Keratinocyte (primary cell): ENCODE data around the gene ZDHHC3. TPM values are rescaled to one million over a fixed set of nuclear protein-coding genes. Genes with fewer than 3 reads are reported as not detected.

Experiments used
- DNase-seq: peaks from one replicate; pipeline ENCODE4 v3.0.0-alpha.2; 2011; ENCODE audit warnings: low read depth, missing footprints, low spot score
- FAIRE-seq: peaks from 2 replicates; lab custom pipeline; 2011; peaks lifted over from hg19 to GRCh38; lab: Jason Lieb, UNC
- H2AFZ ChIP-seq: 2 replicates; pipeline ENCODE4 v1.6.0; 2012; ENCODE audit warnings: low read length, control low read depth, inconsistent platforms; ENCODE audit not compliant: control insufficient read depth
- H3K27ac ChIP-seq: 2 replicates; pipeline ENCODE4 v1.5.1; 2011; ENCODE audit warnings: low read length; ENCODE audit not compliant: control insufficient read depth, insufficient read depth
- H3K27me3 ChIP-seq: 3 replicates; pipeline ENCODE4 v1.6.0; 2011; ENCODE audit warnings: low read length; ENCODE audit not compliant: control insufficient read depth, insufficient read depth; ENCODE audit errors: extremely low read depth
- H3K36me3 ChIP-seq, 2 experiments: 2 replicates in 1 of 2; 3 replicates in 1 of 2; pipeline ENCODE4 v1.5.1; 2011; ENCODE audit warnings: low read length in 2 of 2, mild to moderate bottlenecking in 1 of 2; ENCODE audit not compliant: control insufficient read depth in 2 of 2, insufficient read depth in 2 of 2; ENCODE audit errors: extremely low read depth in 1 of 2
- H3K4me1 ChIP-seq: 3 replicates; pipeline ENCODE4 v1.5.1; 2011; ENCODE audit warnings: low read length; ENCODE audit not compliant: control insufficient read depth, insufficient read depth; ENCODE audit errors: extremely low read depth
- H3K4me2 ChIP-seq: 3 replicates; pipeline ENCODE4 v1.6.0; 2011; ENCODE audit warnings: low read depth, low read length; ENCODE audit not compliant: control insufficient read depth, insufficient read depth; ENCODE audit errors: extremely low read depth
- H3K4me3 ChIP-seq, 3 experiments: fragments of 200-600 bp in 1 of 3; sonication (generic) in 1 of 3; 2 replicates in 2 of 3; 3 replicates in 1 of 3; pipeline ENCODE4 v1.5.1; 2011 to 2016; ENCODE audit warnings: low read length in 3 of 3, mild to moderate bottlenecking in 3 of 3, control low read depth in 2 of 3, inconsistent platforms in 1 of 3, low read depth in 1 of 3, mixed read lengths in 1 of 3, mixed run types in 1 of 3, moderate library complexity in 1 of 3; ENCODE audit not compliant: control insufficient read depth in 2 of 3, insufficient read depth in 2 of 3; ENCODE audit errors: extremely low read depth in 1 of 3
- H3K79me2 ChIP-seq: 2 replicates; pipeline ENCODE4 v1.6.0; 2012; ENCODE audit warnings: low read length; ENCODE audit not compliant: control insufficient read depth, insufficient read depth
- H3K9ac ChIP-seq: 3 replicates; pipeline ENCODE4 v1.6.0; 2011; ENCODE audit warnings: low read length; ENCODE audit not compliant: control insufficient read depth, insufficient read depth; ENCODE audit errors: extremely low read depth
- H3K9me1 ChIP-seq: 3 replicates; pipeline ENCODE4 v1.6.0; 2011; ENCODE audit warnings: low read length; ENCODE audit not compliant: control insufficient read depth, insufficient read depth; ENCODE audit errors: extremely low read depth
- H3K9me3 ChIP-seq: 2 replicates; pipeline ENCODE4 v1.5.1; 2012; ENCODE audit warnings: low read depth, low read length; ENCODE audit not compliant: control insufficient read depth
- H4K20me1 ChIP-seq: 3 replicates; pipeline ENCODE4 v1.6.0; 2011; ENCODE audit warnings: low read length; ENCODE audit not compliant: control insufficient read depth, insufficient read depth; ENCODE audit errors: extremely low read depth
- CTCF ChIP-seq, 3 experiments: IDR thresholded peaks in 1 of 3; conservative IDR thresholded peaks in 1 of 3; optimal IDR thresholded peaks in 1 of 3; 2 replicates in 2 of 3; 3 replicates in 1 of 3; pipeline versions ENCODE3 to v1.5.1; 2011; ENCODE audit warnings: low read length in 3 of 3, mild to moderate bottlenecking in 3 of 3, moderate library complexity in 2 of 3, control low read depth in 1 of 3, inconsistent platforms in 1 of 3; ENCODE audit not compliant: insufficient read depth in 2 of 3; ENCODE audit errors: extremely low read depth in 1 of 3
- EZH2 ChIP-seq: IDR thresholded peaks from one replicate; pipeline ENCODE4 v1.6.1; 2012; ENCODE audit warnings: inconsistent platforms, mild to moderate bottlenecking, low read length, moderate library complexity
- dilution Hi-C: fragments of 300-500 bp; cut with MboI; formaldehyde crosslinking; loops from one replicate; pipeline ENCODE4 v1.7.0; 2020; ENCODE audit warnings: low sequenced_read_pairs; ENCODE audit not compliant: extremely low pct_ligation_motif_present
- polyA plus RNA-seq, 5 experiments: library from polyadenylated mRNA; depleted of rRNA in 3 of 5; stranded (reverse) in 3 of 5; stranded (forward) in 1 of 5; unstranded in 1 of 5; fragments of >200 nt; gene quantifications; 1 replicate in 1 of 5; 2 replicates in 3 of 5; 3 replicates in 1 of 5; pipeline versions ENCODE4 v1.2.1 to v1.2.3, GENCODE V29; 2011 to 2012; ENCODE audit warnings: missing spikeins in 2 of 5, low read depth in 1 of 5, low replicate concordance in 1 of 5

ZDHHC3 gene
- polyA plus RNA-seq, 1 donor (not counting 4 experiments of a cell fraction or from before 2014, with no cell fraction given) = 151 TPM

DNA sequence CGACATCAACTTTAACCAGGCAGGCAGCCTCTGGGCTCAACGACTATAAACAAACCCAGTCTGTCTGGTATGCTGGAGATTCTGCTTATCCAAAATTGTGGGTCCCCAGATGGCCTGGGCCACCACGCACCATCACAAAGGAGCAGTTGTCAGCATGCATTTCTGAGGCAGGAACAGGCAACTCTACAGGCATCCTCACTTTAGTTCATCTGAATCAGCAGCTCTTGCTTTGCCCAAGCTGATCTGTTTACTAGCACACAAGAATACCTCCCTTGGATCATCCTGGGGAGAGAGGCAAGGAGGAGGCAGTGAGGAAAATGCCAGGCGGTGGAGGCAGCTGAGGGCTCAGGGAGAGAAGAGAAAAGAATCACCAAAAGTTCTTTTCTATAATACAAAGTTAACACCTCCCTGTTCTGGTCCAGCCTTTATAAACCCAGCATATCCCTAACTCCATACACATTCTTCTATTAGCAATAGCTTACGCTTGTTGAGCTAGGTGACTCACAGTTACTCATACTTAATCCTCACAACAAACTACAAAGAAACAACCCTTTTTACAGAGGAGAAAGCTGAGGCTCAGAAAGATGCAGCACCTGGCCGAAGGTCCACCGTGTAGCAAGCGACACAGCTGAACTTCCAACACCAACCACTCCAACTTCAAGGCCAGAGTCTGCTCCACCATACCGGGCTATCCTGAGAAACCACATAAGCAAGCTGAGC lies 33.6 kb downstream of the ZDHHC3 start:
- FAIRE-seq (peak; percentile 86), DNase-seq (no peak)
- peak overlapping the region; percentile 13 for H3K4me2 ChIP-seq

GRCh38 chr3:44939581-44940036 lies 36.4 kb downstream of the ZDHHC3 start:
- peaks cover 33% of the 10 kb centered on the region for H3K79me2 ChIP-seq
- peaks cover 32 to 49% of the 10 kb centered on the region in 2 experiments for H3K36me3 ChIP-seq
- no peak overlapping the region for H3K4me3 ChIP-seq
- peaks cover 9% of the 10 kb centered on the region for H3K4me1 ChIP-seq
- H3K27ac ChIP-seq = no peak overlapping the region
- dilution Hi-C loops = no loop called here
- no peaks in the 10 kb centered on the region for H3K27me3 ChIP-seq
- TF ChIP-seq CTCF (optimal IDR thresholded peaks at IDR 0.05 in 1 of 3, IDR thresholded peaks at IDR 0.05 in 1 of 3, conservative IDR thresholded peaks at IDR 0.05 in 1 of 3; ENCODE audit: extremely low read depth in 1 of 3, insufficient read depth in 2 of 3, low read length in 3 of 3) (no peak), EZH2 (no peak)
- H3K9me1 ChIP-seq = peaks cover 2% of the 10 kb centered on the region
- H2AFZ ChIP-seq = no peak overlapping the region
- H3K9me3 ChIP-seq = no peaks in the 10 kb centered on the region
- no peak overlapping the region for H3K4me2 ChIP-seq
- no peak overlapping the region for H3K9ac ChIP-seq
- peaks cover 9% of the 10 kb centered on the region for H4K20me1 ChIP-seq
- FAIRE-seq (no peak), DNase-seq (no peak)

More for the DNA sequence above, 33.6 kb downstream of the ZDHHC3 start:
- TF ChIP-seq EZH2 (no peak), CTCF (optimal IDR thresholded peaks at IDR 0.05 in 1 of 3, IDR thresholded peaks at IDR 0.05 in 1 of 3, conservative IDR thresholded peaks at IDR 0.05 in 1 of 3; ENCODE audit: extremely low read depth in 1 of 3, insufficient read depth in 2 of 3, low read length in 3 of 3) (no peak)
- H3K9ac ChIP-seq = no peak overlapping the region
- no peak overlapping the region for H2AFZ ChIP-seq
- no peak overlapping the region for H3K4me3 ChIP-seq
- H3K36me3 ChIP-seq = peaks cover 35 to 49% of the 10 kb centered on the region in 2 experiments
- H3K9me3 ChIP-seq = no peaks in the 10 kb centered on the region
- peaks cover 9% of the 10 kb centered on the region for H4K20me1 ChIP-seq
- no peaks in the 10 kb centered on the region for H3K27me3 ChIP-seq
- H3K79me2 ChIP-seq = peaks cover 24% of the 10 kb centered on the region
- peaks cover 9% of the 10 kb centered on the region for H3K4me1 ChIP-seq
- peaks cover 2% of the 10 kb centered on the region for H3K9me1 ChIP-seq
- dilution Hi-C loops = no loop called here
- peak overlapping the region; percentile 58 for H3K27ac ChIP-seq
